NCI-H2171 treated with DMSO at 0.1 percent for 48 hours (cell line): ENCODE data around the gene WDR86.

ENCODE experiments used
- DNase-seq: peaks from one replicate; lab custom pipeline; 2025; lab: John Stamatoyannopoulos, UW

The WDR86 gene

GRCh38 chr7:151379534-151380198 is 30.2 kb downstream of the WDR86 start:
- no peak for DNase-seq

- DNase-seq: no peak
Observed at GRCh38 chr7:151379193-151379520, 30.7 kb downstream of the WDR86 start.

- no peak for DNase-seq
Observed at GRCh38 chr7:151378496-151379192, 31.2 kb downstream of the WDR86 start.

- DNase-seq: no peak
Observed at GRCh38 chr7:151378011-151378410, 31.8 kb downstream of the WDR86 start.

- DNase-seq: no peak
Observed at GRCh38 chr7:151377406-151377805, 32.4 kb downstream of the WDR86 start.

GRCh38 chr7:151376218-151376902 is 33.5 kb downstream of the WDR86 start:
- DNase-seq: no peak

- no peak for DNase-seq
Observed at GRCh38 chr7:151375530-151376217, 34.2 kb downstream of the WDR86 start.

GRCh38 chr7:151374726-151375125 is 35.1 kb downstream of the WDR86 start:
- no peak for DNase-seq

GRCh38 chr7:151374139-151374538 is 35.7 kb downstream of the WDR86 start:
- DNase-seq: no peak

GRCh38 chr7:151373599-151373998 is 36.2 kb downstream of the WDR86 start:
- no peak for DNase-seq

GRCh38 chr7:151372612-151373265 is 37.1 kb downstream of the WDR86 start:
- no peak for DNase-seq

- DNase-seq: no peak
Observed at GRCh38 chr7:151371266-151371665, 38.6 kb downstream of the WDR86 start.

GRCh38 chr7:151368136-151368571 is 41.7 kb downstream of the WDR86 start:
- peak; percentile 64 for DNase-seq

- no peak for DNase-seq
Observed at GRCh38 chr7:151367284-151367683, 42.6 kb downstream of the WDR86 start.

- DNase-seq: no peak
Observed at GRCh38 chr7:151366880-151367222, 43.0 kb downstream of the WDR86 start.

- no peak for DNase-seq
Observed at GRCh38 chr7:151366166-151366879, 43.5 kb downstream of the WDR86 start.

- DNase-seq: no peak
Observed at GRCh38 chr7:151363182-151363581, 46.7 kb downstream of the WDR86 start.

- DNase-seq: no peak
Observed at GRCh38 chr7:151361193-151361959, 48.5 kb downstream of the WDR86 start.

- no peak for DNase-seq
Observed at GRCh38 chr7:151352512-151352911, 57.3 kb downstream of the WDR86 start.

- DNase-seq: no peak
Observed at GRCh38 chr7:151351967-151352366, 57.9 kb downstream of the WDR86 start.

GRCh38 chr7:151351027-151351426 is 58.8 kb downstream of the WDR86 start:
- DNase-seq: peak; percentile 7
